Vagina (tissue), 2 donors: Measurements from ENCODE around the gene RHOU.

Experiments used
- CTCF ChIP-seq, 3 experiments: fragments of 450-650 bp in 2 of 3; fragments of 200-600 bp in 1 of 3; sonication (generic) in 1 of 3; IDR thresholded peaks; one replicate each; pipeline ENCODE4 v1.5.1; 2017 to 2019; ENCODE audit warnings: antibody characterized with exemption in 3 of 3, mild to moderate bottlenecking in 2 of 3, moderate library complexity in 2 of 3
- POLR2A ChIP-seq, 2 donors: fragments of 450-650 bp; IDR thresholded peaks; one replicate each; pipeline ENCODE4 v1.6.1; 2017; ENCODE audit warnings: antibody characterized with exemption in 2 of 2, mild to moderate bottlenecking in 2 of 2, moderate library complexity in 2 of 2

GRCh38 chr1:228791791-228792190 lies 56.5 kb downstream of the RHOU start:
- no peak for TF ChIP-seq CTCF (IDR thresholded peaks at IDR 0.05)
- TF ChIP-seq POLR2A (IDR thresholded peaks at IDR 0.05), result no peak
